HEK293 (cell line): ENCODE results near the gene SKIL.

Experiments used
- CTCF ChIA-PET: fragments of 350-600 bp; formaldehyde crosslinking; extraction: SDS; loops from one replicate; lab custom pipeline; 2021; ENCODE audit warnings: antibody characterized with exemption; lab: Yijun Ruan, JAX
- POLR2A ChIA-PET: fragments of 300-600 bp; formaldehyde crosslinking; extraction: SDS; loops from one replicate; lab custom pipeline; 2020; ENCODE audit warnings: antibody characterized with exemption, inconsistent platforms; lab: Yijun Ruan, JAX
- H3K27ac ChIP-seq: fragments of 200-500 bp; sonication (Bioruptor generic); 2 replicates; pipeline ENCODE4 v1.5.1; 2014; ENCODE audit warnings: low read depth, low read length, control low read depth, inconsistent platforms; ENCODE audit errors: extremely low read depth
- H3K36me3 ChIP-seq, 2 experiments: fragments of 200-500 bp in 1 of 2; sonication (Bioruptor generic) in 1 of 2; 1 replicate in 1 of 2; 2 replicates in 1 of 2; pipeline ENCODE4 v1.5.1; 2014 to 2017; ENCODE audit warnings: inconsistent platforms in 2 of 2, low read length in 2 of 2; ENCODE audit not compliant: control insufficient read depth in 2 of 2, insufficient read depth in 1 of 2
- H3K4me1 ChIP-seq: fragments of 200-500 bp; sonication (Bioruptor generic); 2 replicates; pipeline ENCODE4 v1.5.1; 2014; ENCODE audit warnings: mild to moderate bottlenecking, low read length, inconsistent platforms; ENCODE audit not compliant: control insufficient read depth, insufficient read depth
- H3K4me3 ChIP-seq: 2 replicates; pipeline ENCODE4 v1.5.1; 2011; ENCODE audit warnings: low read depth, mild to moderate bottlenecking, control low read depth, low read length, moderate library complexity
- H3K9me3 ChIP-seq: fragments of 200-500 bp; sonication (Bioruptor generic); 2 replicates; pipeline ENCODE4 v1.5.1; 2014; ENCODE audit warnings: low read depth, low read length, inconsistent platforms; ENCODE audit not compliant: control insufficient read depth, insufficient read depth
- EGR2 ChIP-seq: fragments of 450-650 bp; formaldehyde crosslinking; IDR thresholded peaks from 2 replicates; pipeline ENCODE4 v1.5.1; 2016; ENCODE audit warnings: low read depth, missing biosample characterization, missing genetic modification characterization
- FEZF1 ChIP-seq: fragments of 450-650 bp; formaldehyde crosslinking; IDR thresholded peaks from 2 replicates; pipeline ENCODE4 v1.5.1; 2016; ENCODE audit warnings: missing biosample characterization, missing genetic modification characterization
- KLF16 ChIP-seq: fragments of 450-650 bp; formaldehyde crosslinking; IDR thresholded peaks from 2 replicates; pipeline ENCODE4 v1.5.1; 2017; ENCODE audit warnings: missing biosample characterization, missing genetic modification characterization
- MYNN ChIP-seq: fragments of 450-650 bp; formaldehyde crosslinking; IDR thresholded peaks from 2 replicates; pipeline ENCODE4 v1.5.1; 2016; ENCODE audit warnings: missing biosample characterization, missing genetic modification characterization, borderline replicate concordance
- MZF1 ChIP-seq: fragments of 450-650 bp; formaldehyde crosslinking; IDR thresholded peaks from 2 replicates; pipeline ENCODE4 v1.5.1; 2017; ENCODE audit warnings: missing biosample characterization, missing genetic modification characterization, borderline replicate concordance
- PATZ1 ChIP-seq: fragments of 450-650 bp; formaldehyde crosslinking; IDR thresholded peaks from 2 replicates; pipeline ENCODE4 v1.5.1; 2016; ENCODE audit warnings: missing biosample characterization, missing genetic modification characterization
- PRDM6 ChIP-seq: fragments of 450-650 bp; formaldehyde crosslinking; IDR thresholded peaks from 2 replicates; pipeline ENCODE4 v1.5.1; 2017; ENCODE audit warnings: missing biosample characterization, missing genetic modification characterization
- TRIM28 ChIP-seq: IDR thresholded peaks from 2 replicates; pipeline ENCODE4 v1.6.1; 2011; ENCODE audit warnings: low read length, control low read depth, borderline replicate concordance
- ZBTB11 ChIP-seq: fragments of 450-650 bp; formaldehyde crosslinking; conservative IDR thresholded peaks from 2 replicates; pipeline ENCODE4 v1.5.1; 2016; ENCODE audit warnings: low read depth, missing biosample characterization, missing genetic modification characterization
- ZEB2 ChIP-seq: fragments of 450-650 bp; formaldehyde crosslinking; IDR thresholded peaks from 2 replicates; pipeline ENCODE4 v1.5.1; 2016; ENCODE audit warnings: missing biosample characterization, missing genetic modification characterization
- ZFHX2 ChIP-seq: fragments of 450-650 bp; formaldehyde crosslinking; conservative IDR thresholded peaks from 2 replicates; pipeline ENCODE4 v1.5.1; 2016; ENCODE audit warnings: missing biosample characterization, missing genetic modification characterization
- ZIC2 ChIP-seq: fragments of 450-650 bp; formaldehyde crosslinking; IDR thresholded peaks from 2 replicates; pipeline ENCODE4 v1.5.1; 2016; ENCODE audit warnings: missing biosample characterization, missing genetic modification characterization
- ZNF175 ChIP-seq: fragments of 450-650 bp; formaldehyde crosslinking; IDR thresholded peaks from 2 replicates; pipeline ENCODE4 v1.5.1; 2016; ENCODE audit warnings: missing biosample characterization, missing genetic modification characterization
- ZNF266 ChIP-seq: fragments of 450-650 bp; formaldehyde crosslinking; IDR thresholded peaks from 2 replicates; pipeline ENCODE4 v1.5.1; 2016; ENCODE audit warnings: missing biosample characterization, missing genetic modification characterization, low read depth
- ZNF280C ChIP-seq: fragments of 450-650 bp; formaldehyde crosslinking; IDR thresholded peaks from 2 replicates; pipeline ENCODE4 v1.5.1; 2016; ENCODE audit warnings: missing biosample characterization, missing genetic modification characterization
- ZNF324 ChIP-seq: fragments of 450-650 bp; formaldehyde crosslinking; IDR thresholded peaks from 2 replicates; pipeline ENCODE4 v1.5.1; 2016; ENCODE audit warnings: missing biosample characterization, missing genetic modification characterization
- ZNF529 ChIP-seq: fragments of 450-650 bp; formaldehyde crosslinking; IDR thresholded peaks from 2 replicates; pipeline ENCODE4 v1.5.1; 2017; ENCODE audit warnings: missing genetic modification characterization, missing biosample characterization; ENCODE audit not compliant: insufficient replicate concordance
- ZNF548 ChIP-seq: fragments of 450-650 bp; formaldehyde crosslinking; IDR thresholded peaks from 2 replicates; pipeline ENCODE4 v1.5.1; 2016; ENCODE audit warnings: missing biosample characterization, missing genetic modification characterization
- ZNF558 ChIP-seq: fragments of 450-650 bp; formaldehyde crosslinking; IDR thresholded peaks from 2 replicates; pipeline ENCODE4 v1.5.1; 2016; ENCODE audit warnings: missing biosample characterization, missing genetic modification characterization
- ZNF596 ChIP-seq: fragments of 450-650 bp; IDR thresholded peaks from 2 replicates; pipeline ENCODE4 v1.5.0; 2018; ENCODE audit warnings: missing biosample characterization, mild to moderate bottlenecking, missing genetic modification characterization, moderate library complexity

Gene SKIL

GRCh38 chr3:170321321-170322034 is 36.0 kb upstream of the SKIL start (continued):
- no peak for TF ChIP-seq PATZ1 (tag by site-specific recombination)

GRCh38 chr3:170322566-170323269 is 34.8 kb upstream of the SKIL start:
- no peaks in the 10 kb centered on the region for H3K36me3 ChIP-seq
- no peak overlapping the region for H3K4me3 ChIP-seq
- ChIA-PET POLR2A (no interaction called here), CTCF (interaction anchor here (1.0 kb wide), 1 partner anchor 21 kb away, joined by 3 read pairs; no protein-coding TSS in a partner anchor)
- H3K4me1 ChIP-seq = no peaks in the 10 kb centered on the region
- no peak overlapping the region for H3K27ac ChIP-seq
- no peak for TF ChIP-seq ZNF529 (tag by site-specific recombination)
- TF ChIP-seq TRIM28 = 0 out of 2 replicates have a peak, but pooled peaks have one; percentile 11
- TF ChIP-seq MYNN (tag by site-specific recombination) = no peak
- 0 out of 2 replicates have a peak, but pooled peaks have one; percentile 9 for TF ChIP-seq ZFHX2 (tag by site-specific recombination)
- 0 out of 2 replicates have a peak, but pooled peaks have one; percentile 13 for TF ChIP-seq FEZF1
- TF ChIP-seq ZNF324 = no peak
- no peak for TF ChIP-seq ZNF280C
- peak; percentile 39; the same call in 1 of the 2 replicates for TF ChIP-seq PRDM6 (tag by site-specific recombination)
- TF ChIP-seq ZNF548 (tag by site-specific recombination) = no peak
- no peaks in the 10 kb centered on the region for H3K9me3 ChIP-seq

- ChIA-PET CTCF (no interaction called here), POLR2A (interaction anchor here (1.4 kb wide), 1 partner anchor 33 kb away, joined by 9 read pairs; no protein-coding TSS in a partner anchor)
- Histone ChIP-seq H3K4me1 (no peaks in the 10 kb centered on the region), H3K27ac (no peak overlapping the region), H3K9me3 (no peaks in the 10 kb centered on the region), H3K36me3 (no peaks in the 10 kb centered on the region), H3K4me3 (no peak overlapping the region)
- TF ChIP-seq ZNF266 = no peak
- no peak for TF ChIP-seq PRDM6 (tag by site-specific recombination)
- TF ChIP-seq ZNF596 (tag by site-specific recombination) = no peak
- no peak for TF ChIP-seq ZNF558 (tag by site-specific recombination)
- TF ChIP-seq ZIC2 (tag by site-specific recombination) = no peak
- TF ChIP-seq ZNF175 = no peak
- no peak for TF ChIP-seq EGR2 (tag by site-specific recombination)
- no peak for TF ChIP-seq KLF16
- TF ChIP-seq ZBTB11 = no peak
- no peak for TF ChIP-seq ZEB2 (tag by site-specific recombination)
- no peak for TF ChIP-seq MZF1 (tag by site-specific recombination)
These were observed 34.2 kb upstream of the SKIL start for GRCh38 chr3:170323331-170323730.
